VCaP (cell line): Measurements from ENCODE around the gene ZNF576.

ENCODE experiments used
- H3K27ac ChIP-seq: fragments of 450-650 bp; 2 replicates; pipeline ENCODE4 v1.5.1; 2017
- CTCF ChIP-seq: fragments of 450-650 bp; conservative IDR thresholded peaks from 2 replicates; pipeline ENCODE4 v1.5.1; 2017; ENCODE audit warnings: mild to moderate bottlenecking, moderate library complexity

The ZNF576 gene

DNA sequence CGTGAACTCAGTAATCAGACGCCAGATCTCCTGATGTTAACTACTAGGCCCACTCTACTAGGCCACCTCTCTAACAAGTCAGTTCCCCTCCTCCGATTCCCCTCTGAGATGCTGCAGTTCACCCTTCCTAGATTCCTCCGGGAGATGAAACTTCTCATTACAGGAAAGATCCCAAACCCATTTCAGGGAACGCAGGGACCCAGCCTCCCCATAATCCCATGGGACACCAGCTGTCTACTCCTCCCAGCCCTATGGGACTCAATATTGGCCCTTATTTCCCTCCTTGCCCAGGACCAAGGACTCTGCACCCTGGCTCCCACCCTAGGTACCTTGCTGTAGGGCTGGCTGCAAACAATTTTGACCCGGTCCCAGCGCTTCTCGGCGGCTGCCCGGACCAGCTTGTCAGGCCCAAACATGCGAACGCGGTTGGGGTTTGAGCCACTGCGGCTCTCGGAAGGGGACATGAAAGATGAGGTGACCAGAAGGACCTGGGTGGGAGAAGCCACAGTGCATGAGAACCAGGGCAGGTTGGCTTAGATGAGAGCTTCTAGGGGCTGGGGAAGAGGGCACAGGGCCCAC, 42.0 kb upstream of the ZNF576 start:
- no peak overlapping the region for H3K27ac ChIP-seq
- TF ChIP-seq CTCF, result no peak

DNA sequence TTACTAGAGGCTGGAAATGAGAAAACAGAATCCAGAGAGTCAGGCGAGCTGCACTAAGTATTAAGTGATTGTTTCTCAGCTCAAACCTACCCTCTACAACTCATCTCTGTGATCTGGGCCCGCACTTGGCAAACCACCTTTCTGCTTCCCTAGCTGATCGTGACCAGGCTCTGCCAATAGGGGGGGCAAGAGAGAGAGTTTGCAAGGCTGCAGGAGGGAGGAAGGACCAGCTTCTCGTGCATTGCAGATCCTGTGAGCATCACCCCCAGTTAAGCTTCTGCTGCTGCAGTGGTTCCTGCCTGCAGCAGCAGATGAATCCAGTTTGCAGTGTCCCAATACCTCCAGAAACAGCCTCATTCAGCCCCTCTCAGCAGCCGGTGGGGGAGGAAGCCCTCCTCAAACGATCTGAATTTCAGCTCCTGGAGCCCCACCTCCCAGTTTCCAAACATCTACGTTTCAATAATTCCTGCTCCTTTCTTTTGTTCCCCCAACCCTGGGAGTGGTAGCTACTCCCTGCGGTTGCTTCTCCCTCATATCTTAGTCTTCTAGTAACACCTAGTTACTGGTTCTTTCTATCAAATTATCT, 41.1 kb upstream of the ZNF576 start:
- no peak overlapping the region for H3K27ac ChIP-seq
- TF ChIP-seq CTCF, result peak; percentile 91

- no peak overlapping the region for H3K27ac ChIP-seq
- no peak; the same call in 1 of the 2 replicates for TF ChIP-seq CTCF
These were observed 35.7 kb upstream of the ZNF576 start for GRCh38 chr19:43560687-43561086.

- no peak for TF ChIP-seq CTCF
- H3K27ac ChIP-seq, result no peak overlapping the region
These were observed 35.0 kb upstream of the ZNF576 start for GRCh38 chr19:43561139-43561970.

DNA sequence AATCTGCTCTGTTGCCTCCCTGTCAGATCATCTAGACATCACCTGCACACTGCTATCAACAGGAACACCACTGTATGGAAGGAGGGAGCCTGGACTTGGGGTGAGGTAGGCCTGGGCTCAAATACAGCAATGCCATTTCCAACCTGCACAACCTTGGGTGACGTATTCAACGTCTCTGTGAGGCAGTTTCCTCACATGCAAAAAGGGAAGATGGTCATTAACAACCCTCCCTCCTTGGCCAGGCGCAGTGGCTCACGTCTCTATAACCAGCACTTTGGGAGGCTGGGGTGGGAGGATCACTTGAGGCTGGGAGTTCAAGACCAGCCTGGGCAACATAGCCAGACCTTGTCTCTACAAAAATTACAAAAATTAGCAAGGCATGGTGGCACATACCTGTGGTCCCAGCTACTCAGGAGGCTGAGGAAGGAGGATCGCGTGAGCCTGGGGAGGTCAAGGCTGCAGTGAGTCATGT, 34.1 kb upstream of the ZNF576 start:
- no peak for TF ChIP-seq CTCF
- no peak overlapping the region for H3K27ac ChIP-seq

- TF ChIP-seq CTCF, result no peak
- H3K27ac ChIP-seq, result no peak overlapping the region
These were observed 33.6 kb upstream of the ZNF576 start for GRCh38 chr19:43562698-43563241.

- no peak overlapping the region for H3K27ac ChIP-seq
- no peak for TF ChIP-seq CTCF
These were observed 32.5 kb upstream of the ZNF576 start for GRCh38 chr19:43563816-43564457.
